ENCODE data around the gene SLC2A4. TPM values are rescaled to one million over a fixed set of nuclear protein-coding genes. Genes with fewer than 3 reads are reported as not detected.
A peak's percentile ranks its signal among the peaks of the same experiment; 100 is the strongest.

Gene SLC2A4
- total RNA-seq, 1 donor from 2014 or later, result 0.31 TPM

GRCh38 chr17:7251661-7252175 lies 29.8 kb upstream of the SLC2A4 start, which contains the start of gene CTDNEP1:
CTDNEP1 (minus strand) TSS chr17:7251734; CDS start chr17:7251296, 438 bp downstream.
- peak; percentile 99 for DNase-seq (ENCODE audit: low spot score)
- intact Hi-C loops (cut with micrococcal nuclease), result loop anchor here (1.0 to 5.0 kb wide), 11 partner anchors 12 to 435 kb away; partner anchors contain the start of genes ACADVL, DLG4, EIF5A and PHF23
- Mint-ChIP-seq H3K4me3 (peak within 1 kb of the TSS; percentile 98), H3K36me3 (ENCODE audit: low read depth) (peaks cover 32% of the 10 kb centered on the region), H3K9me3 (no peaks in the 10 kb centered on the region), H3K27ac (peak within 1 kb of the TSS; percentile 99), H3K4me1 (ENCODE audit: low read depth) (peaks cover 42% of the 10 kb centered on the region), H3K27me3 (ENCODE audit: insufficient read depth) (peaks cover 5% of the 10 kb centered on the region)

- DNase-seq (ENCODE audit: low spot score), result peak; percentile 86
- peak within 1 kb of the TSS; percentile 99 for H3K27ac Mint-ChIP-seq
- peak within 1 kb of the TSS; percentile 98 for H3K4me3 Mint-ChIP-seq
- intact Hi-C loops (cut with micrococcal nuclease), result loop anchor here (1.0 to 5.0 kb wide), 11 partner anchors 13 to 434 kb away; partner anchors contain the start of genes ACADVL, DLG4, EIF5A and PHF23
- peaks cover 31% of the 10 kb centered on the region for H3K36me3 Mint-ChIP-seq (ENCODE audit: low read depth)
- H3K9me3 Mint-ChIP-seq, result no peaks in the 10 kb centered on the region
- H3K27me3 Mint-ChIP-seq (ENCODE audit: insufficient read depth), result peaks cover 5% of the 10 kb centered on the region
- peaks cover 42% of the 10 kb centered on the region for H3K4me1 Mint-ChIP-seq (ENCODE audit: low read depth)
These were observed 29.1 kb upstream of the SLC2A4 start, which contains the start of gene ELP5 for GRCh38 chr17:7252176-7253043. ELP5 (plus strand) TSS chr17:7252215; CDS start chr17:7252551, 336 bp downstream.

DNA sequence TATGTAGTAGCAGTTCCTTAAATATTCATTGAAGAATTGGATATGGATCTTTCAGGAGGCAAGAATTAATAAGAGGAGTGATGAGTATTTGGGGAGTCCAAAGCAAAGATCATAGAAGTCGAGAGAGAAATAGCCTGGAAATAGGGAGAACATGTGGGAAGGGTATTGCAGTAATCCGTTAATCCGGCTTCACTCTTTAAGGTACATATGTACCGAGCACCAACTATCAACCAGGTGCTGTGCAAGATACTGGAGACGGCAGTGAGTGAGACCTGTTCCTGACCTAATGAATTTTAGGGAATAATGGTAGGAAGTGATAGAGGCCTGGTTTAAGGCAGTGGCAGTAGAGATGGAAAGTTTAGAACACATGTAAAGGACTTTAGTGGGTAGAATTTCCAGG lies 28.4 kb upstream of the SLC2A4 start:
- peaks cover 42% of the 10 kb centered on the region for H3K4me1 Mint-ChIP-seq (ENCODE audit: low read depth)
- no peaks in the 10 kb centered on the region for H3K9me3 Mint-ChIP-seq
- intact Hi-C loops (cut with micrococcal nuclease), result loop anchor here (2.0 to 5.0 kb wide), 2 partner anchors 149 to 434 kb away; partner anchors contain the start of genes TMEM256 and TP53
- DNase-seq (ENCODE audit: low spot score), result no peak
- peak overlapping the region; percentile 99 for H3K27ac Mint-ChIP-seq
- H3K36me3 Mint-ChIP-seq (ENCODE audit: low read depth), result peaks cover 32% of the 10 kb centered on the region
- H3K27me3 Mint-ChIP-seq (ENCODE audit: insufficient read depth), result peaks cover 5% of the 10 kb centered on the region
- peak overlapping the region; percentile 94 for H3K4me3 Mint-ChIP-seq

- Mint-ChIP-seq H3K27ac (no peak overlapping the region), H3K27me3 (ENCODE audit: insufficient read depth) (peaks cover 5% of the 10 kb centered on the region), H3K36me3 (ENCODE audit: low read depth) (peaks cover 36% of the 10 kb centered on the region), H3K4me3 (peak overlapping the region; percentile 6), H3K9me3 (no peaks in the 10 kb centered on the region), H3K4me1 (ENCODE audit: low read depth) (peaks cover 40% of the 10 kb centered on the region)
- intact Hi-C loops (cut with micrococcal nuclease), result loop anchor here (5.0 kb wide), 1 partner anchor 148 kb away; the partner anchor contains the start of gene TMEM256
- DNase-seq (ENCODE audit: low spot score), result no peak
These were observed 27.0 kb upstream of the SLC2A4 start for GRCh38 chr17:7254511-7254910.

- peaks cover 4% of the 10 kb centered on the region for H3K27me3 Mint-ChIP-seq (ENCODE audit: insufficient read depth)
- intact Hi-C loops (cut with micrococcal nuclease), result no loop called here
- H3K36me3 Mint-ChIP-seq (ENCODE audit: low read depth), result peaks cover 38% of the 10 kb centered on the region
- H3K4me1 Mint-ChIP-seq (ENCODE audit: low read depth), result peaks cover 31% of the 10 kb centered on the region
- H3K27ac Mint-ChIP-seq, result no peak overlapping the region
- no peaks in the 10 kb centered on the region for H3K9me3 Mint-ChIP-seq
- no peak for DNase-seq (ENCODE audit: low spot score)
- no peak overlapping the region for H3K4me3 Mint-ChIP-seq
These were observed 24.6 kb upstream of the SLC2A4 start for GRCh38 chr17:7256766-7257456.

DNA sequence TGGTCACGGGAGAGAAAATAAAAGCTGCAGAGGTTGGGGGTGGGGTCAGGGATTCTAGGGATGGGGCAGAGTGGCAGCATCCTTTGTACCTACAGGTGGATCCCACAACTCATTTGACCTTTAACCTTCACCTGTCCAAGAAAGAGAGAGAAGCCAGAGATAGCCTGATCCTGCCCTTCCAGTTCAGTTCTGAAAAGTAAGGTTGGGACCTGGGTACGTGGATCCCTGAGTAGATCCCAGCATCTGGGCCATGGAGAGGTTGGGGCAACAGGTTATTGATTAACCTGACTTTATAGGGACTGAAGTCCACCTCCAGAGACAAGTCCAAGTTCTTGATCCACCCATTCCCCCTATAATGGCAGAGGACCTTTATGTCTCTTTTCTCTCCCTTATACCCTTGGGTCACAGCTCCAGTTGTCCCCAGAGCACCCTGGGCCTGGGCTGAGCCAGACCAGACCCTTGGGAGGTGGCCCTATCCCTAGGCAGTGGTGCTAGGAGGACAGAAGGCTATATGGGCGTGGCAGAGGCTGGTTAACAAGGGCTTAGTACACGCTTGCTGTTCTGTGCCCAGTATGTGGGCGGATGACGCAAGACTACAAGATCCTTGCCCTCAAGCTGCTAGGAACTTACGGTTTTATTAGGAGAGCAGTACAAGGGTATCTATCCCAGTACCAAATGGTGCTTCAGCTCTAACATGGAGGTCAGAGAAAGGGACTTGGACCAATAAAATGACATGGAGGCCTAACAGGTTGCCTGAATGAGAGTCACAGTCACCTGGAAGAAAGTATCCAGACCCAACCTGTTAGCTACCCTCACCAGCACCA lies 22.6 kb upstream of the SLC2A4 start:
- intact Hi-C loops (cut with micrococcal nuclease), result no loop called here
- H3K27me3 Mint-ChIP-seq (ENCODE audit: insufficient read depth), result peaks cover 12% of the 10 kb centered on the region

DNA sequence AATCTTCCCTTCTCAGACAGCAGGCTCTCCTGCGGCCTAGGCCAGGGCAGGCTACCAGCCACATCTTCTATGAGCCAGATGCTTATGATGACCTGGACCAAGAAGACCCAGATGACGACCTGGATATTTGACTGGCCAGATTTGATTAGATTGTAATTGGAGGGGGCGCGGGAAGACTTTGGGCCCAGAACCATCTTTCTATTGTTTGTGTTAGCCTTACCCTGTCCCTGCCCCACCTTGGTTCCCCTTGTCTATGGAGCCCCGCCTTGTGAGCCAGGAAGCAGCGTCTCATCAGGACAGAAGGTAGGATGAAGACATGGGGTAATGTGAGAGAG lies 22.0 kb upstream of the SLC2A4 start:
- H3K9me3 Mint-ChIP-seq, result no peaks in the 10 kb centered on the region
- H3K4me3 Mint-ChIP-seq, result peak overlapping the region; percentile 28
- DNase-seq (ENCODE audit: low spot score), result no peak
- intact Hi-C loops (cut with micrococcal nuclease), result no loop called here
- peaks cover 17% of the 10 kb centered on the region for H3K27me3 Mint-ChIP-seq (ENCODE audit: insufficient read depth)
- H3K4me1 Mint-ChIP-seq (ENCODE audit: low read depth), result peaks cover 32% of the 10 kb centered on the region
- H3K36me3 Mint-ChIP-seq (ENCODE audit: low read depth), result peaks cover 25% of the 10 kb centered on the region
- no peak overlapping the region for H3K27ac Mint-ChIP-seq

More for the DNA sequence above, 22.6 kb upstream of the SLC2A4 start:
- Mint-ChIP-seq H3K4me3 (no peak overlapping the region), H3K4me1 (ENCODE audit: low read depth) (peaks cover 32% of the 10 kb centered on the region), H3K36me3 (ENCODE audit: low read depth) (peaks cover 30% of the 10 kb centered on the region), H3K9me3 (no peaks in the 10 kb centered on the region), H3K27ac (no peak overlapping the region)
- no peak for DNase-seq (ENCODE audit: low spot score)

GRCh38 chr17:7260151-7260550 lies 21.4 kb upstream of the SLC2A4 start:
- H3K27ac Mint-ChIP-seq, result no peak overlapping the region
- peaks cover 20% of the 10 kb centered on the region for H3K36me3 Mint-ChIP-seq (ENCODE audit: low read depth)
- H3K4me3 Mint-ChIP-seq, result no peak overlapping the region

DNA sequence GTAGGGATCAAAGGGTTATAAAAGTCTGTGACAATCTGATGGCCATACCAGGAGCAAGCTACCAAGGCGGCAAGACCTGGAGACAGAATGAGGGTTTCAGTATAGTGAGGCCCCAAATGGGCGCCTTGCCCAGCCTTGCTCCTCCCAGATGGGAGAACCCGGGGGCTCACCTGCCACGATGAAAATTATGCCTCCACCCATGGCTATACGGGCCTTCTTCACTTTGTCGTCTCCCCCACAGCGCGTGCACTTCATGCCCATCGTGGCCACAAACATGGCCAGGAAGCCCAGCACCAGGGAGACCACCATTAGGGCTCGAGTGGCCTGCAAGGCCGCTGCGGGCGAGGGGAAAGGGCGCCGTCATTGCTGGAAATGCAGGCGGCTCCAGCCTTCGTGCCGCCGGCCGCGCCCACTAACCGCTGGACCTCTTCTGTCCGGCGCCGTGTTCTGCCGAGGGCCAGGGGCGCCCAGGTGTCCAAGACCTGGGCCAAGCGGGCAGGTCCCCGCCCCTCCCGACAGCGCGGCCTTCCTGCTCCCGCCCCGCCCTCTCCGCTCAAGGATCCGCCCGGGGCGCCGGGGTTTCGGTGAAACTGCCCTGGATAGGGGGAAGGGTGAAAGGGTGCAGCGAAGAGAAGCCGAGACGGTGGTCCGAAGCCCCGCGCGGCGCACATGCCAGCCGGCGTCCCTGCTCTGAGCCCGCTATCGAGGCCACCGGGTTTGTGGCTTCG lies 20.7 kb upstream of the SLC2A4 start:
- DNase-seq (ENCODE audit: low spot score), result no peak
- Mint-ChIP-seq H3K4me1 (ENCODE audit: low read depth) (peaks cover 32% of the 10 kb centered on the region), H3K36me3 (ENCODE audit: low read depth) (peaks cover 19% of the 10 kb centered on the region), H3K27ac (no peak overlapping the region), H3K9me3 (no peaks in the 10 kb centered on the region), H3K4me3 (no peak overlapping the region), H3K27me3 (ENCODE audit: insufficient read depth) (peaks cover 20% of the 10 kb centered on the region)
- intact Hi-C loops (cut with micrococcal nuclease), result no loop called here

More at GRCh38 chr17:7260151-7260550, 21.4 kb upstream of the SLC2A4 start:
- DNase-seq (ENCODE audit: low spot score), result no peak
- intact Hi-C loops (cut with micrococcal nuclease), result no loop called here
- Mint-ChIP-seq H3K9me3 (no peaks in the 10 kb centered on the region), H3K4me1 (ENCODE audit: low read depth) (peaks cover 32% of the 10 kb centered on the region), H3K27me3 (ENCODE audit: insufficient read depth) (peaks cover 20% of the 10 kb centered on the region)

GRCh38 chr17:7261379-7262191 lies 19.9 kb upstream of the SLC2A4 start:
- Mint-ChIP-seq H3K4me1 (ENCODE audit: low read depth) (peaks cover 32% of the 10 kb centered on the region), H3K27ac (no peak overlapping the region), H3K36me3 (ENCODE audit: low read depth) (peaks cover 15% of the 10 kb centered on the region), H3K9me3 (no peaks in the 10 kb centered on the region), H3K27me3 (ENCODE audit: insufficient read depth) (peaks cover 20% of the 10 kb centered on the region), H3K4me3 (peak overlapping the region; percentile 56)
- intact Hi-C loops (cut with micrococcal nuclease), result loop anchor here (2.0 kb wide), 1 partner anchor 19 kb away; the partner anchor contains the start of gene SLC2A4
- no peak for DNase-seq (ENCODE audit: low spot score)
